HG03066 (cell line): ENCODE results near the gene WDR81.
"Not testable (repeated sequence)": the region's sequence is repeated elsewhere in the genome, so short reads cannot be mapped to it uniquely, and the experiment has no call there.

Experiments
- ATAC-seq: cut with Tn5 transposase; IDR thresholded peaks from one replicate; pipeline ENCODE4 v1.9.1; 2021; ENCODE audit warnings: low read depth; ENCODE audit not compliant: unreplicated experiment

The WDR81 gene

DNA sequence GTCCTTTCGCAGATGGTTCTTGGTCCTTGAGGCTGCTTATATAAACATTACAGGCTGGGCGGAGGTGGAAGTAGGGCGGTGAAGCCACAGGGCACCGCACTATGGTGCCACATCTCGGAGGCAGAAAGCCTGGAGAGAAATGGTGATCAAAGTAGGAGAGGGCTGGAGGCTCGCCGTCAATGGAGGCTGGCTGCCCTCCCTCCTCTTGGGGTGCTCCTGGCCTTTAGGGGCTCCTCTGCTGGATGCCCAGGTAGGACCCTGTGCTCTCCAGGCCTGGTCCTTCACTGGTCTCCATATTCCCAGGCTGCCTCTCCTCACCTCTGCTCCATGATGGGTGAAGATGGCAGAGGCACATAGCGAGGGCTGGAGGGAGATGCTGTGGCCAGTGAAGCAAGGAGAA lies 12.2 kb upstream of the WDR81 start:
- no peak for ATAC-seq

- no peak for ATAC-seq
Measured at GRCh38 chr17:1713160-1713877, 11.2 kb upstream of the WDR81 start.

GRCh38 chr17:1713878-1714426 lies 10.6 kb upstream of the WDR81 start:
- no peak for ATAC-seq

- ATAC-seq = no peak
Measured at GRCh38 chr17:1714427-1714979, 10.0 kb upstream of the WDR81 start.

DNA sequence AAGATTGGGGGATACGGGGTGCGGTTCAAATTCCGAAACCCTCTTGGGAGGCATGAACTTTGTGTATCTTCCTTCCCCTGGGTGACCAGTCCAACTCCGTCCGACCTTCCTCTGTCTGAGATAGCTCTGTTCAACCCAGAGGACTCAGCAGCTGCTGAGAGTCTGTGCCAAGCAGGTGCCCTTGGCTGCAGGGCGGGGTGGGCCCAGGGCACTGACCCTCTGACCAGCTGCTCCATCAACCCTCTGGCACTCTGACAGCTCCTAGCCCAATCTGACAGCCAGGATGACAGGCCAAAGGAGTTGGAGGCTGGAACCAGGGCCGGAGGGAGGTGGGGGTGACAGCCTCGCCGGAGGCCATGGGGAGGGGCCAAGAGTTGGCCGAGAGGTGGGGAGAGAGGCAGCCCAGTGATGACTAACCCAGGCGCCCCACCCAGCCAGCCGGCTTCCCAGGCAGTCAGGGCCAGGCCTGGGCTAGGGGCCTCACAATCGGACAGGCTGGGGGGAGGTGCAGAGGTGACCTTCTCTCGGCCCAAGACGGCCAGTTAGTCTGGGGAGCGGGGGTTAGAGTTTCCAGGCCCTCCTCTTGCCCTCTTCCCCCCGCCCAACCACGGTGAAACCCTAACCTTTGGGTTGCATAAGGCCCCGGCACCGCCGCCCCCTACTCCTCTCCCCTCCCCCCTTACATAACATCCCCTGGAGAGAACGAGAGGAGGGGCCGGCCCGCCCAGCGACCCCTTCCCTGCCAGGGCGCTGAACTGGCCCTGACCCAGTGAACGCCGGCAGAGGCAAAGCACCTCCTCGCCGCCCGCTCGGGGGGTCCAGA lies 9.3 kb upstream of the WDR81 start:
- no peak for ATAC-seq

DNA sequence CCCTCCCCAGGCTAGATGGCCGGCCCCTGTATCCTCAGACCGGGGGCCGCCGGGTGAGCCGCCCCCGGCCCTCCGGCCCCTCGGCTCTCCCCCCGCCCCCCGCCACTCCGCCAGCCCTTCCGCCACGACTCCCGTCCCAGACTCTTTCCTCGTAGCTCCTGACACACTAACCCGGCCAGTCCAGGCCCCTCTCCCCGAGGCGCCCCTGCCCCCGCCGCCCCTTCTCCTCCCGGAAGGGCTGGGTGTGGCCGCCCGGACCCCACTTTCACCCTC lies 8.8 kb upstream of the WDR81 start:
- ATAC-seq = no peak

- ATAC-seq = peak; percentile 66
Measured at GRCh38 chr17:1716076-1716911, 8.2 kb upstream of the WDR81 start.

- ATAC-seq = peak; percentile 43
Measured at GRCh38 chr17:1716912-1717695, 7.4 kb upstream of the WDR81 start.

DNA sequence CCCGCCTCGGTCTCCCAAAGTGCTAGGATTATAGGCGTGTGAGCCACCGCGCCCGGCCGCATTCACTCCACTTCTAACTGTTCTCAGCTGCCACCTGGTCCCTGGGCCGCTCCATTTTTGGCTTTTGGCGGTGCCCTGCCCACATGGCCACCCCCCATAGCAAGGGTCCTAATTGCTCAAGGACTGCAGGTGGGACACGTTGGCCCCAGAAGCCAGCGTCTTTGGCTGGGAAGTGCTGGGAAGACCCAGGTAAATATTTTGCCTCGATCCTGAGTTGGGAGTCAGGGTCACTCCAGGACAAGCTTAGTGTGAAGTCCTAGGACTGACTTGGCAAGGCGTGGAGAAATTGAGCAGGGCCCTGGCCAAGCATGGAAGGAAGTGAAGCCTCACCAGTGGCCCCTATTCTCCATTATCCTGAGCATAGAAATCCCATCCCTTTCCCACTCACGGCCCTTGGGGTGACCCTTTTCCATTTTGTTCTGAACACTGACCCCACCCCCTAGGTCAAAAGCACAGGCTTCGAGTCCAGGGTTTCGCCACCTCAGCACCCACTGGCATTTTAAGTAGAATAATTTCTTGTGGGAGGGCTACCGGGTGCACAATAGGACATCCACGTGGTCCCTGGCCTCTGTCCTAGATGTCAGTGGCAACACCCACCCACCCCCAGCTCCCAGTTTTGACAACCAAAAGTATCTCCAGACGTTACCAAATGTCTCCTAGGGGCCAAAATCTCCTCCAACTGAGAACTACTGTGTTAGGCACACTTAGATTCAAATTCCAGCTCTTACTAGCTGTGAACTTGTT lies 5.9 kb upstream of the WDR81 start:
- no peak for ATAC-seq

GRCh38 chr17:1720856-1721386 lies 3.6 kb upstream of the WDR81 start:
- ATAC-seq = no peak

- ATAC-seq = not testable (repeated sequence)
Measured at GRCh38 chr17:1722022-1722421, 2.5 kb upstream of the WDR81 start.

DNA sequence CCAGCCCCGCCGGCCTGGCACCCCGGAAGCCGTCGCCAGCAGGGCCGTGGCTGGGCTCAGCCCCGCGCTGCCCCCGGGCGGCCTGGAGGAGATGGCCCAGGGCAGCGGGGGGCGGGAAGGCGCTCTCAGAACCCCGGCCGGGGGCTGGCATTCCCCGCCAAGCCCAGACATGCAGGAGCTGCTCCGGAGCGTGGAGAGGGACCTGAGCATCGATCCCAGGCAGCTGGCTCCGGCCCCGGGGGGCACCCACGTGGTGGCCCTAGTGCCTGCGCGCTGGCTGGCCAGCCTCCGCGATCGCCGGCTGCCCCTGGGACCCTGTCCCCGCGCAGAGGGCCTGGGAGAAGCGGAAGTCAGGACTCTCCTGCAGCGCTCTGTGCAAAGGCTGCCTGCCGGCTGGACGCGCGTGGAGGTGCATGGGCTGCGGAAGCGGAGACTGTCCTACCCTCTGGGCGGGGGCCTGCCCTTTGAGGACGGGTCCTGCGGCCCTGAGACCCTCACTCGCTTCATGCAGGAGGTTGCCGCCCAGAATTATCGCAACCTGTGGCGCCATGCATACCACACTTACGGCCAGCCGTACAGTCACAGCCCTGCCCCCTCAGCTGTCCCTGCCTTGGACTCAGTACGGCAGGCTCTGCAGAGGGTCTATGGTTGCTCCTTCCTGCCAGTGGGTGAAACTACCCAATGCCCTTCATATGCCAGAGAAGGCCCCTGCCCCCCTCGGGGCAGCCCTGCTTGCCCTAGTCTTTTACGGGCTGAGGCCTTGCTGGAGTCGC lies 551 bp downstream of the WDR81 start:
- peak; percentile 27 for ATAC-seq

DNA sequence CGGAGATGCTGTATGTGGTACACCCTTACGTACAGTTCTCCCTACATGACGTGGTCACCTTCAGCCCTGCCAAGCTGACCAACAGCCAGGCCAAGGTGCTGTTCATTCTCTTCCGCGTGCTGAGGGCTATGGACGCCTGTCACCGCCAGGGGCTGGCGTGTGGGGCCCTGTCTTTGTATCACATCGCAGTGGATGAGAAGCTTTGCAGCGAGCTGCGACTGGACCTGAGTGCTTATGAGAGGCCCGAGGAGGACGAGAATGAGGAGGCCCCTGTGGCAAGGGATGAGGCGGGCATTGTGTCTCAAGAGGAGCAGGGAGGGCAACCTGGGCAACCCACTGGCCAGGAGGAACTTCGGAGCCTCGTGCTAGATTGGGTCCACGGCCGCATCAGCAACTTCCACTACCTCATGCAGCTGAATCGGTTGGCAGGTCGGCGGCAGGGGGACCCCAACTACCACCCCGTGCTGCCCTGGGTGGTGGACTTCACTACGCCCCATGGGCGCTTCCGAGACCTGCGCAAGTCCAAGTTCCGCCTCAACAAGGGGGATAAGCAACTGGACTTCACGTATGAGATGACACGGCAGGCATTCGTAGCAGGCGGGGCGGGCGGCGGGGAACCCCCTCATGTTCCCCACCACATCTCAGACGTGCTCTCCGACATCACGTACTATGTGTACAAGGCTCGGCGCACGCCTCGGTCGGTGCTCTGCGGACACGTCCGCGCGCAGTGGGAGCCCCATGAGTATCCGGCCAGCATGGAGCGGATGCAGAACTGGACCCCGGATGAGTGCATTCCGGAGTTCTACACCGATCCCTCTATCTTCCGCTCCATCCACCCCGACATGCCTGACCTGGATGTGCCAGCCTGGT lies 1.4 kb downstream of the WDR81 start:
- ATAC-seq = no peak

DNA sequence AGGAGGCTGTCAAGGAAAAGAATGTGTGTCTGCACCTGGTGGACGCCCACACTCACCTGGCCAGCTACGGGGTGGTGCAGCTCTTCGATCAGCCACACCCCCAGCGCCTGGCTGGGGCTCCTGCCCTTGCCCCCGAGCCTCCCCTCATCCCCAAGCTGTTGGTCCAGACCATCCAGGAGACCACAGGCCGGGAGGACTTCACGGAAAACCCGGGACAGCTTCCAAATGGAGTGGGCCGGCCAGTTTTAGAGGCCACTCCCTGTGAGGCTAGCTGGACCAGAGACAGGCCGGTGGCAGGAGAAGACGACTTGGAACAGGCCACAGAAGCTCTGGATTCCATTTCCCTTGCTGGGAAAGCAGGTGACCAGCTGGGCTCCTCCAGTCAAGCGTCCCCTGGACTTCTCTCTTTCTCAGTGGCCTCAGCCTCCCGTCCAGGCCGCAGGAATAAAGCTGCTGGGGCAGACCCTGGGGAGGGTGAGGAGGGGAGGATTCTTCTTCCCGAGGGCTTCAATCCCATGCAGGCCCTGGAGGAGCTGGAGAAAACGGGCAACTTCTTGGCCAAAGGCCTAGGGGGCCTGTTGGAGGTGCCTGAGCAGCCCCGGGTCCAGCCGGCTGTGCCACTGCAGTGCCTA lies 2.2 kb downstream of the WDR81 start:
- no peak for ATAC-seq

DNA sequence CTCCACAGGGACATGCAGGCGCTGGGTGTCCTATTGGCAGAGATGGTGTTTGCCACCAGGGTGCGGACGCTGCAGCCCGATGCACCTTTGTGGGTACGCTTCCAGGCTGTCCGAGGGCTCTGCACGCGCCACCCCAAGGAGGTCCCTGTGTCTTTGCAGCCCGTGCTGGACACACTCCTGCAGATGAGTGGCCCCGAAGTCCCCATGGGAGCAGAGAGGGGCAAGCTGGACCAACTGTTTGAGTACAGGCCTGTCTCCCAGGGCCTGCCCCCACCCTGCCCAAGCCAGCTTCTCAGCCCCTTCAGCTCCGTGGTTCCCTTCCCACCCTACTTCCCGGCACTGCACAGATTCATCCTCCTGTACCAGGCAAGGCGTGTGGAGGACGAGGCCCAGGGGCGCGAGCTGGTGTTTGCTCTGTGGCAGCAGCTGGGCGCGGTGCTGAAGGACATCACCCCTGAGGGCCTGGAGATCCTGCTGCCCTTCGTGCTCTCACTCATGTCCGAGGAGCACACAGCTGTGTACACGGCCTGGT lies 2.8 kb downstream of the WDR81 start:
- no peak for ATAC-seq

DNA sequence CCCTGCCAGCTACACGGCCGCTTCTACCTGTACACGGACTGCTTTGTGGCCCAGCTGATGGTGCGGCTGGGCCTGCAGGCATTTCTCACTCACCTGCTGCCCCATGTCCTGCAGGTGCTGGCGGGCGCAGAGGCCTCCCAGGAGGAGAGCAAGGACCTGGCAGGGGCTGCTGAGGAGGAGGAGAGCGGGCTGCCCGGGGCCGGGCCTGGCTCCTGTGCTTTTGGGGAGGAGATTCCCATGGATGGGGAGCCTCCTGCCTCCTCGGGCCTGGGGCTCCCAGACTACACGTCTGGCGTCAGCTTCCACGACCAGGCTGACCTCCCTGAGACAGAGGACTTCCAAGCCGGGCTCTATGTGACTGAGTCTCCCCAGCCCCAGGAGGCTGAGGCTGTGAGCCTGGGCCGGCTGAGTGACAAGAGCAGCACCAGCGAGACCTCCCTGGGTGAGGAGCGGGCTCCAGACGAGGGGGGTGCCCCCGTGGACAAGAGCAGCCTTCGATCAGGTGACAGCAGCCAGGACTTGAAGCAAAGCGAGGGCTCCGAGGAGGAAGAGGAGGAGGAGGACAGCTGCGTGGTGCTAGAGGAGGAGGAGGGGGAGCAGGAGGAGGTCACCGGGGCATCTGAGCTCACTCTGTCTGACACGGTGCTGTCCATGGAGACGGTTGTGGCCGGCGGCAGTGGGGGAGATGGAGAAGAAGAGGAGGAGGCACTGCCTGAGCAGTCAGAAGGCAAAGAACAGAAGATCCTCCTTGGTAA lies 3.5 kb downstream of the WDR81 start:
- ATAC-seq = no peak
